GM23338 (cell line): Measurements from ENCODE around the gene LRIT3. TPM values are rescaled to one million over a fixed set of nuclear protein-coding genes. Genes with fewer than 3 reads are reported as not detected.

Experiments
- ATAC-seq: fragments of 200-7000 bp; cut with Tn5 transposase; 3 replicates; pipeline ENCODE4 v1.9.1; 2020
- DNase-seq: peaks from one replicate; pipeline ENCODE4 v3.0.0-alpha.2; 2015; ENCODE audit warnings: low spot score
- H2AFZ ChIP-seq: fragments of 200-600 bp; sonication (generic); 2 replicates; pipeline ENCODE4 v1.8.0; 2016; ENCODE audit warnings: antibody characterized with exemption, mild to moderate bottlenecking, moderate library complexity
- H3F3A ChIP-seq: fragments of 200-600 bp; sonication (generic); replicated peaks from 2 replicates; pipeline ENCODE4 v1.8.0; 2017; ENCODE audit warnings: antibody characterized with exemption, mixed run types, low read depth
- H3K27ac ChIP-seq: fragments of 200-600 bp; sonication (generic); 2 replicates; pipeline ENCODE4 v1.6.1; 2016; ENCODE audit warnings: low read depth
- H3K27me3 ChIP-seq: fragments of 200-600 bp; sonication (generic); 2 replicates; pipeline ENCODE4 v1.8.0; 2016; ENCODE audit warnings: mild to moderate bottlenecking, mixed run types, moderate library complexity; ENCODE audit not compliant: insufficient read depth
- H3K36me3 ChIP-seq: fragments of 200-600 bp; sonication (generic); 2 replicates; pipeline ENCODE4 v1.8.0; 2016; ENCODE audit warnings: mild to moderate bottlenecking; ENCODE audit not compliant: insufficient read depth
- H3K4me1 ChIP-seq: fragments of 200-600 bp; sonication (generic); 2 replicates; pipeline ENCODE4 v1.8.0; 2016; ENCODE audit warnings: mild to moderate bottlenecking, moderate library complexity; ENCODE audit not compliant: insufficient read depth
- H3K4me2 ChIP-seq: fragments of 200-600 bp; sonication (generic); 2 replicates; pipeline ENCODE4 v1.7.1; 2017; ENCODE audit warnings: mixed run types
- H3K4me3 ChIP-seq: fragments of 200-600 bp; sonication (generic); 2 replicates; pipeline ENCODE4 v1.6.1; 2016; ENCODE audit warnings: mixed run types
- H3K79me2 ChIP-seq: fragments of 200-600 bp; sonication (generic); replicated peaks from 2 replicates; pipeline ENCODE4 v1.8.0; 2017; ENCODE audit warnings: mild to moderate bottlenecking; ENCODE audit not compliant: insufficient read depth
- H3K9me2 ChIP-seq: fragments of 200-600 bp; sonication (generic); 2 replicates; pipeline ENCODE4 v1.8.0; 2017; ENCODE audit not compliant: insufficient read depth
- H4K20me1 ChIP-seq: fragments of 200-600 bp; sonication (generic); replicated peaks from 2 replicates; pipeline ENCODE4 v1.8.0; 2017; ENCODE audit warnings: mild to moderate bottlenecking; ENCODE audit not compliant: insufficient read depth
- H3K27ac Mint-ChIP-seq: 2 replicates; pipeline ENCODE4 v1.8.0; 2020; ENCODE audit warnings: inconsistent platforms, mild to moderate bottlenecking, moderate library complexity, mixed read lengths
- H3K27me3 Mint-ChIP-seq: 3 replicates; pipeline ENCODE4 v1.8.0; 2022; ENCODE audit warnings: low read depth, mild to moderate bottlenecking, moderate library complexity, mixed read lengths, inconsistent platforms; ENCODE audit not compliant: insufficient read depth, poor library complexity
- H3K36me3 Mint-ChIP-seq: 3 replicates; pipeline ENCODE4 v1.8.0; 2021; ENCODE audit warnings: low read depth, mild to moderate bottlenecking, inconsistent platforms, moderate library complexity, mixed read lengths
- H3K4me1 Mint-ChIP-seq: 3 replicates; pipeline ENCODE4 v1.8.0; 2020; ENCODE audit warnings: mild to moderate bottlenecking, inconsistent platforms, mixed read lengths
- H3K4me3 Mint-ChIP-seq: 3 replicates; pipeline ENCODE4 v1.8.0; 2021; ENCODE audit warnings: moderate library complexity, mild to moderate bottlenecking, inconsistent platforms, mixed read lengths
- H3K9me3 Mint-ChIP-seq: 3 replicates; pipeline ENCODE4 v1.8.0; 2020; ENCODE audit warnings: moderate library complexity, mild to moderate bottlenecking, inconsistent platforms, mixed read lengths
- CREB1 ChIP-seq: fragments of 250-450 bp; sonication (Bioruptor Pico); IDR thresholded peaks from 2 replicates; pipeline ENCODE4 v1.5.0; 2020; ENCODE audit warnings: low read depth, mild to moderate bottlenecking, moderate library complexity
- EZH2 ChIP-seq: fragments of 200-600 bp; sonication (generic); IDR thresholded peaks from one replicate; pipeline ENCODE4 v1.8.0; 2017; ENCODE audit warnings: antibody characterized with exemption, mild to moderate bottlenecking, low read depth; ENCODE audit not compliant: unreplicated experiment
- EZH2phosphoT487 ChIP-seq: fragments of 200-600 bp; sonication (generic); IDR thresholded peaks from one replicate; pipeline ENCODE4 v1.8.1; 2018; ENCODE audit warnings: antibody characterized with exemption; ENCODE audit not compliant: unreplicated experiment
- JUNB ChIP-seq: IDR thresholded peaks from one replicate; pipeline ENCODE4 v1.6.1; 2016; ENCODE audit warnings: antibody characterized with exemption; ENCODE audit not compliant: unreplicated experiment
- NANOG ChIP-seq: IDR thresholded peaks from 2 replicates; pipeline ENCODE4 v1.6.1; 2016; ENCODE audit warnings: antibody characterized with exemption, borderline replicate concordance
- POLR2AphosphoS5 ChIP-seq: IDR thresholded peaks from 2 replicates; pipeline ENCODE4 v1.6.1; 2016; ENCODE audit warnings: antibody characterized with exemption, low read depth
- STAT1 ChIP-seq: IDR thresholded peaks from one replicate; pipeline ENCODE4 v1.6.1; 2016; ENCODE audit warnings: antibody characterized with exemption; ENCODE audit not compliant: unreplicated experiment
- ZNF114 ChIP-seq: fragments of 250-450 bp; sonication (Bioruptor Pico); IDR thresholded peaks from 2 replicates; pipeline ENCODE4 v1.5.0; 2020; ENCODE audit warnings: mild to moderate bottlenecking, moderate library complexity
- ZNF331 ChIP-seq: fragments of 250-450 bp; sonication (Bioruptor Pico); IDR thresholded peaks from 2 replicates; pipeline ENCODE4 v1.5.0; 2020; ENCODE audit warnings: low read depth, mild to moderate bottlenecking, moderate library complexity
- polyA plus RNA-seq: library from polyadenylated mRNA; unstranded; fragments of >200 nt; fragmentation: Nextera tagmentation; extraction: Ambion mirVana; gene quantifications from 2 replicates; pipeline ENCODE4 v1.2.1, GENCODE V29; 2016
- total RNA-seq: library from RNA; depleted of rRNA; stranded (reverse); fragments of >200 nt; shearing (Covaris generic); gene quantifications from 2 replicates; pipeline ENCODE4 v1.2.3, GENCODE V29; 2014
- TF ChIP-seq, protein P1 (sequence below): IDR thresholded peaks from 2 replicates; pipeline ENCODE4 v1.6.1; 2016; ENCODE audit warnings: antibody characterized with exemption
- TF ChIP-seq, protein P2 (sequence below), 2 experiments: fragments of 200-600 bp in 1 of 2; sonication (generic) in 1 of 2; conservative IDR thresholded peaks; 2 replicates each; pipeline versions ENCODE4 v1.5.1 to v1.6.1; 2016 to 2017; ENCODE audit warnings: antibody characterized with exemption in 2 of 2, low read depth in 2 of 2, mild to moderate bottlenecking in 2 of 2, moderate library complexity in 1 of 2

Gene LRIT3
- total and polyA plus RNA-seq, 2 experiments from 2014 or later: 0.14 TPM; not detected in 1

DNA sequence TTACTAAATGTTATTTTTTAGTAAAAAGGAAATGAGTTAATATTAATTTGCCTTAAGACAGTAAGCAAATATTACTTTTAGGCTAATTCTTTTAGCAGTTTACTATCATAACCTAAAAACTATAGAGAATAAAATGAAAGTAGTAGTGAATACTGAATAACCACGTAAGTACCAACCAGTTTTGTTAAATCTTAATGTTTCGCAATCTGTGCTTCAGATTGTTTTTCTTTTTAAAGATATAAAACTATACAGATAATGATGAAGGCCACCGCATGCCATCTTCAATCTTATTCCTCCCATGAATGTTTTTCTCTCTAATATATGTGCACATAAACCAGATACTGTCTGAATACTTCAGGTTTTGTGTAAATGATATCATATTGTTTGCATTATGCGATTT, 14.2 kb upstream of the LRIT3 start (continued):
- no peak for TF ChIP-seq JUNB
- TF ChIP-seq, protein P1, sequence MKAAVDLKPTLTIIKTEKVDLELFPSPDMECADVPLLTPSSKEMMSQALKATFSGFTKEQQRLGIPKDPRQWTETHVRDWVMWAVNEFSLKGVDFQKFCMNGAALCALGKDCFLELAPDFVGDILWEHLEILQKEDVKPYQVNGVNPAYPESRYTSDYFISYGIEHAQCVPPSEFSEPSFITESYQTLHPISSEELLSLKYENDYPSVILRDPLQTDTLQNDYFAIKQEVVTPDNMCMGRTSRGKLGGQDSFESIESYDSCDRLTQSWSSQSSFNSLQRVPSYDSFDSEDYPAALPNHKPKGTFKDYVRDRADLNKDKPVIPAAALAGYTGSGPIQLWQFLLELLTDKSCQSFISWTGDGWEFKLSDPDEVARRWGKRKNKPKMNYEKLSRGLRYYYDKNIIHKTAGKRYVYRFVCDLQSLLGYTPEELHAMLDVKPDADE: no peak
- no peak for TF ChIP-seq POLR2AphosphoS5
- no peak for TF ChIP-seq CREB1 (CRISPR knock-in tag)
- TF ChIP-seq, protein P2, sequence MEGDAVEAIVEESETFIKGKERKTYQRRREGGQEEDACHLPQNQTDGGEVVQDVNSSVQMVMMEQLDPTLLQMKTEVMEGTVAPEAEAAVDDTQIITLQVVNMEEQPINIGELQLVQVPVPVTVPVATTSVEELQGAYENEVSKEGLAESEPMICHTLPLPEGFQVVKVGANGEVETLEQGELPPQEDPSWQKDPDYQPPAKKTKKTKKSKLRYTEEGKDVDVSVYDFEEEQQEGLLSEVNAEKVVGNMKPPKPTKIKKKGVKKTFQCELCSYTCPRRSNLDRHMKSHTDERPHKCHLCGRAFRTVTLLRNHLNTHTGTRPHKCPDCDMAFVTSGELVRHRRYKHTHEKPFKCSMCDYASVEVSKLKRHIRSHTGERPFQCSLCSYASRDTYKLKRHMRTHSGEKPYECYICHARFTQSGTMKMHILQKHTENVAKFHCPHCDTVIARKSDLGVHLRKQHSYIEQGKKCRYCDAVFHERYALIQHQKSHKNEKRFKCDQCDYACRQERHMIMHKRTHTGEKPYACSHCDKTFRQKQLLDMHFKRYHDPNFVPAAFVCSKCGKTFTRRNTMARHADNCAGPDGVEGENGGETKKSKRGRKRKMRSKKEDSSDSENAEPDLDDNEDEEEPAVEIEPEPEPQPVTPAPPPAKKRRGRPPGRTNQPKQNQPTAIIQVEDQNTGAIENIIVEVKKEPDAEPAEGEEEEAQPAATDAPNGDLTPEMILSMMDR (conservative IDR thresholded peaks at IDR 0.05; ENCODE audit: low read depth in 2 of 2): no peak
- TF ChIP-seq STAT1: no peak
- TF ChIP-seq NANOG: no peak

DNA sequence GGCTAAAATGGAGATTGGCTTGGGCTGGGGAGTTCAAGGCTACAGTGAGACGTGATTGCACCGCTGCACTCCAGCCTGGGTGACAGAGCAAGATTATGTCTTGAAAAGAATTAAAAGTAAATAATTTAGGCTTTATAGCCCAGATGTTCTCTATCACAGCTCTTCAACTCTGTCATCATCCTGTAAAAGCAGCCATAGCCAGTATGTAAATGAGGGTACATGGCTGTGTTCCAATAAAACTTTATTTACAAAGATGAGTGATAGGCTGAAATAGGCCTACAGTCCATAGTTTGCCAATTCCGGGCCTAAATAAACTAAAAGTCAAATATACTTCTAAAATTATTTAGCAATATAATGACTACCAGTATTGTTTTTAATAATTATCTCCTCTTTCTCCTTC, 10.9 kb upstream of the LRIT3 start:
- Histone ChIP-seq H3K9me2 (no peaks in the 10 kb centered on the region), H3K79me2 (no peaks in the 10 kb centered on the region), H3K36me3 (no peaks in the 10 kb centered on the region), H3K4me2 (no peak overlapping the region), H3F3A (no peaks in the 10 kb centered on the region), H3K27me3 (no peaks in the 10 kb centered on the region), H4K20me1 (no peaks in the 10 kb centered on the region), H2AFZ (peak overlapping the region; percentile 25; the same call in 1 of the 2 replicates), H3K27ac (no peak overlapping the region), H3K4me3 (no peak overlapping the region), H3K4me1 (no peaks in the 10 kb centered on the region)
- no peak for ATAC-seq
- H3K36me3 Mint-ChIP-seq: no peaks in the 10 kb centered on the region
- no peaks in the 10 kb centered on the region for H3K27me3 Mint-ChIP-seq
- no peak for DNase-seq
- no peak overlapping the region for H3K4me3 Mint-ChIP-seq
- TF ChIP-seq EZH2 (no peak), ZNF114 (CRISPR knock-in tag) (no peak), CREB1 (CRISPR knock-in tag) (no peak), STAT1 (no peak), EZH2phosphoT487 (no peak)
- H3K9me3 Mint-ChIP-seq: no peaks in the 10 kb centered on the region
- H3K4me1 Mint-ChIP-seq: no peaks in the 10 kb centered on the region
- H3K27ac Mint-ChIP-seq: no peak overlapping the region

DNA sequence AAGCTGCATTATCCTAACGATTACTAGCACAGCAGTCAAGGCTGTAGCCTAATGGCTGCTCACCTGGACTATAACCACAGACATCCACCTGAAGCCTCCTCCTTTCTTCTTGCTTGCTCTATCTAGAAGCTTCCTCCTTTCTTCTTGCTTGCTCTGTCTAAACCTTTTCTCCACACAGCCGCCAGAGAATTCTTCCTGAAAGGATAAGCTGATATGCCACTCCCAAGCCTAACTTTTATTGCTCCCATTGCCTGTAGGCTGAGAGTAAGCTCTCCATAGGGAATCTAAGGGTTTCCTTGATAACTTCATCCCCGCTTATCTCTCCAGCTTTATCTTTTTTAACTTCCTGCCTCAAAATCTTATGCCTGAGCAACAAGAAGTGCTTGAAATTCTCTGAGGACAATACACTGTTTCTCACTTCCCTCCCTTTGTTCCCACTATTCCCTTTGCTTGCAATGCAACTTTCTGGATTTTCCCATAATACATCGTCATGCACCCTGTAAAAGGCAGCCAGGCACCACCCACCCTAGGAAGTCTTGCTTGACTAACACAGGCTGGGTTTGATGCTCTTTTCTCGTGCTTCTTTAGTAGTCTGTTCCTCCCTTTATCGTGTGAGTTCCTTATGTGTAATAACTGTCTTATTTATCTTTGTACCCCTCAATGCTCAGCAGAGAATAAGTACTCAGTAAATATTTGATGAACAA, 1.4 kb upstream of the LRIT3 start:
- peak overlapping the region; percentile 73; the same call in 1 of the 2 replicates for H2AFZ ChIP-seq

More for the DNA sequence above, 1.4 kb upstream of the LRIT3 start:
- Mint-ChIP-seq H3K27ac (no peak overlapping the region), H3K4me3 (no peak overlapping the region), H3K27me3 (peaks cover 4% of the 10 kb centered on the region), H3K36me3 (no peaks in the 10 kb centered on the region), H3K9me3 (no peaks in the 10 kb centered on the region), H3K4me1 (peaks cover 6% of the 10 kb centered on the region; the same call in 2 of the 3 replicates)
- TF ChIP-seq, protein P2 (conservative IDR thresholded peaks at IDR 0.05; ENCODE audit: low read depth in 2 of 2): no peak
- TF ChIP-seq JUNB (no peak), STAT1 (no peak), ZNF331 (no peak)
- Histone ChIP-seq H4K20me1 (no peaks in the 10 kb centered on the region), H3K27me3 (no peaks in the 10 kb centered on the region), H3F3A (no peaks in the 10 kb centered on the region), H3K79me2 (no peaks in the 10 kb centered on the region), H3K9me2 (no peaks in the 10 kb centered on the region), H3K36me3 (no peaks in the 10 kb centered on the region), H3K4me3 (no peak overlapping the region), H3K27ac (no peak overlapping the region), H3K4me1 (no peaks in the 10 kb centered on the region; the same call in 1 of the 2 replicates), H3K4me2 (no peak overlapping the region)
- DNase-seq: no peak
- ATAC-seq: no peak; the same call in 2 of the 3 replicates
